Measurements from ENCODE around the gene MPND.

GRCh38 chr19:4380254-4380727, 36.9 kb downstream of the MPND start:
- TF ChIP-seq CTCF (conservative IDR thresholded peaks at IDR 0.05) (no peak), ZFX (IDR thresholded peaks at IDR 0.05) (no peak)
